Bronchial epithelial cell (primary cell): ENCODE measurements around the gene PRKCQ. TPM values are rescaled to one million over a fixed set of nuclear protein-coding genes. Genes with fewer than 3 reads are reported as not detected.

Source experiments
- DNase-seq: peaks from one replicate; pipeline ENCODE4 v3.0.0-alpha.2; 2010; ENCODE audit warnings: low read depth
- FAIRE-seq: peaks from 2 replicates; lab custom pipeline; 2011; peaks lifted over from hg19 to GRCh38; lab: Jason Lieb, UNC
- H3K27me3 ChIP-seq: 2 replicates; pipeline ENCODE4 v1.5.1; 2011; ENCODE audit warnings: low read length; ENCODE audit not compliant: control insufficient read depth, insufficient read depth
- H3K36me3 ChIP-seq: 2 replicates; pipeline ENCODE4 v1.5.1; 2011; ENCODE audit warnings: low read length; ENCODE audit not compliant: control insufficient read depth, insufficient read depth
- H3K4me3 ChIP-seq: 2 replicates; pipeline ENCODE4 v1.5.1; 2011; ENCODE audit warnings: mild to moderate bottlenecking, low read depth, low read length, control low read depth
- CTCF ChIP-seq: IDR thresholded peaks from 2 replicates; pipeline ENCODE4 v1.5.1; 2011; ENCODE audit warnings: mild to moderate bottlenecking, moderate library complexity, low read length, control low read depth, inconsistent platforms; ENCODE audit not compliant: insufficient read depth, severe bottlenecking
- total RNA-seq: library from RNA; depleted of rRNA; stranded (reverse); fragments of >200 nt; gene quantifications from 2 replicates; pipeline ENCODE4 v1.2.1, GENCODE V29; 2014

The PRKCQ gene
- total RNA-seq, 1 donor from 2014 or later: 2.1 TPM

- FAIRE-seq (no peak), DNase-seq (no peak)
- TF ChIP-seq CTCF: no peak
- Histone ChIP-seq H3K4me3 (no peak overlapping the region), H3K36me3 (no peaks in the 10 kb centered on the region), H3K27me3 (no peaks in the 10 kb centered on the region)
These were observed 38.3 kb upstream of the PRKCQ start for GRCh38 chr10:6618340-6618739.

DNA sequence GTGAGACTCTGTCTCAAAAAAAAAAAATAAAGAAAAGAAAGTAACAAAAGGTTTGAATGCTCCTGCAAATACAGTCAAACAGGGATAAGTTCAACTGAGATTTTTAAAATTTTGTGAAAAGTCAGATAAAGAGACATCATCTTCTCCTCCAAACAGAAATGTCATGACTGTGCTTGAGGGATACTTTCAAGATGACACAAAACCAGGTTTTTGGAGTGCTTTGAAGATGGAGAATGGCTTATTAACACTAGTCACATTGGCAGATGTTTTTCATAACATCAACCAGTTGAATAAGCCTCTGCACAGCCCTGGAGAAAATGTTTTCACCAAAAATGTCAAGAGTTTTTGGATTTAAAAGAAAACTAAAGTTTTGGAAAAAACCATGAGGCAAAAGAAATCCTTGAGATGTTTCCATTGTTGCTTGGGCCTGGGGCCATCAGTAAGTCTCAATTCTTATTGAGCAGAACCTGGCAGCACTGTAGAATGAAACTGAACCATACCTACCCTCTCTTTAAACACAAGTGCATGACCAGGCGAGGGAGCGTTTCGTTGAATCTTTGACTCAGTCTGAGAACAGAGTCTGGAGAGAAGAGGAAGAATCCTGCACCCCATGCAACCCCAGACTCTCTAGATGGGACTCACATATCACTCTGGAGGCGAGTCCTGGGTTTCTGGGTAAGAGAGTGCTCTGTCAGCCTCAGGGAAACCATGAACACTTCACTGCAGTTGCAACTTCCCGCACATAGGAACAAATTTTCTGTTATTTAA, 37.4 kb upstream of the PRKCQ start:
- Histone ChIP-seq H3K27me3 (no peaks in the 10 kb centered on the region), H3K36me3 (no peaks in the 10 kb centered on the region), H3K4me3 (no peak overlapping the region)
- FAIRE-seq: no peak
- no peak for DNase-seq
- TF ChIP-seq CTCF: no peak

GRCh38 chr10:6615971-6616370, 35.9 kb upstream of the PRKCQ start:
- H3K27me3 ChIP-seq: no peaks in the 10 kb centered on the region
- DNase-seq: no peak
- TF ChIP-seq CTCF: no peak
- no peak overlapping the region for H3K4me3 ChIP-seq
- FAIRE-seq: no peak
- no peaks in the 10 kb centered on the region for H3K36me3 ChIP-seq

DNA sequence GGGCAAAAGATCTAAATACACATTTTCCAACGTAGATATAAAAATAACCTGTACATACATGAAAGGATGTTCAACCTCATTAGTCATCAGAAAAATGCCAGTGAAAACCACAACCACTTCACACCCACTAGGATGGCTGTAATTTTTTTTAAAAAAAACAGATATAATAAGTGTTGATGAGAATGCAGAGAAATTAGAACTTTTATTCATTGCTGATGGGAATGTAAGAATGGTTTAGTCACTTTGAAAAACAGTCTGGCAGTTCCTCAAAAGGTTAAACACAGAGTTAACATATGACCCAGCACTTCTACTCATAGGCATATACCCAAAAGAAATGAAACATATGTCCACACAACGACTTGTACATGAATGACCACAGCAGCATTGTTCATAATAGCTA, 32.3 kb upstream of the PRKCQ start:
- TF ChIP-seq CTCF: no peak
- peak; percentile 77 for DNase-seq
- FAIRE-seq: no peak
- Histone ChIP-seq H3K27me3 (no peaks in the 10 kb centered on the region), H3K36me3 (no peaks in the 10 kb centered on the region), H3K4me3 (no peak overlapping the region)

DNA sequence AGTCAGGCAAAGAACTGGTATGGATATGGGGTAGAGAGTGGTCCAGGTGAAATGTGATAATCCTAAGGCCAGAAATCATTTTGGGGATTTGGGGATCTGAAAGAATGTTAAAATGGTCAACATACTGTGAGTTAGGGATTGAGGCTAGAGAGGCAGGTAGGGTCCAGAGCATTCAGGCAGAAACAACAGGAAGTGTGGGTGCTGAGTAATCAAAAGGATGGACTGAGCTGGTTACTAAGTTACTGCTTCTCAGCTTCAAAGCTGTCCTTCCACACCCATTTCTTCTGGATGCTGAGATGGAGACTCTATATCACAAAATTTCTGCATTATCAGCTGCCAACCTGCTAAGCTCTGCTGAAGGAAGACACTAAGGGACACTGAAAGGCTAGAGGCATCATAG, 30.6 kb upstream of the PRKCQ start:
- FAIRE-seq (no peak), DNase-seq (peak; percentile 39)
- no peaks in the 10 kb centered on the region for H3K27me3 ChIP-seq
- TF ChIP-seq CTCF: no peak
- H3K4me3 ChIP-seq: no peak overlapping the region
- no peaks in the 10 kb centered on the region for H3K36me3 ChIP-seq

DNA sequence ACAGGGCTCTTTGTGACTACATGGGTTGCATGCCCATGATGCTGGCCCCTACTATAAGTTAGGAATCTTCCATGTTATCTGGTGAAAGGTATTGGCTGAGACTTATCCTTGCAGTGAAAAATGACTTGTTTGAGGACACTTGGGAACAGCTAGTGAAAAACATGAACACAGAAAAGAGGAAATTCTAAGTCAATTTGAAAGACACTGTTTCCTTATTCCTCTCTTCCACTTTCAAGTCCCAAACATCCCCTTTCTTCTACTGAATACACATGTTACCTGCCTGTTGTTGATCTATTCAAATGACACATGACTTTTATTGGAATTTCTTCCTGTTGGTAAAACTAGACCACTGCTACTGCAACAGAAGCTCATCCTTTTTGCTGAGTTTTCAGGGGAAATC, 29.5 kb upstream of the PRKCQ start:
- peaks cover 2% of the 10 kb centered on the region for H3K27me3 ChIP-seq
- no peak overlapping the region for H3K4me3 ChIP-seq
- no peak for TF ChIP-seq CTCF
- DNase-seq: no peak
- H3K36me3 ChIP-seq: no peaks in the 10 kb centered on the region
- FAIRE-seq: no peak
